HUDEP-2 (cell line): ENCODE data around the gene GLIS1.

Experiments
- DNase-seq, 76 experiments: peaks; one replicate each; lab custom pipeline; 2025; ENCODE audit not compliant: unreplicated experiment in 76 of 76; lab: John Stamatoyannopoulos, UW

Gene GLIS1

GRCh38 chr1:53477651-53478501 lies 261.1 kb downstream of the GLIS1 start:
- no peak for DNase-seq

- no peak for DNase-seq
Observed at GRCh38 chr1:53476579-53476978, 262.4 kb downstream of the GLIS1 start.

GRCh38 chr1:53475664-53476063 lies 263.3 kb downstream of the GLIS1 start:
- no peak for DNase-seq

- DNase-seq: no peak
Observed at GRCh38 chr1:53473463-53473862, 265.5 kb downstream of the GLIS1 start.

GRCh38 chr1:53471000-53471399 lies 268.0 kb downstream of the GLIS1 start:
- DNase-seq: no peak

- no peak for DNase-seq
Observed at GRCh38 chr1:53470584-53470983, 268.4 kb downstream of the GLIS1 start.

- DNase-seq: no peak
Observed at GRCh38 chr1:53470155-53470554, 268.8 kb downstream of the GLIS1 start.

- no peak for DNase-seq
Observed at GRCh38 chr1:53469373-53469772, 269.6 kb downstream of the GLIS1 start.

- no peak for DNase-seq
Observed at GRCh38 chr1:53468374-53468773, 270.6 kb downstream of the GLIS1 start.

GRCh38 chr1:53467391-53467790 lies 271.6 kb downstream of the GLIS1 start:
- DNase-seq: no peak

GRCh38 chr1:53465023-53465957 lies 273.7 kb downstream of the GLIS1 start:
- DNase-seq: no peak

GRCh38 chr1:53463961-53464899 lies 274.7 kb downstream of the GLIS1 start:
- DNase-seq: no peak

- DNase-seq: no peak
Observed at GRCh38 chr1:53462769-53463501, 276.0 kb downstream of the GLIS1 start.

GRCh38 chr1:53462193-53462592 lies 276.8 kb downstream of the GLIS1 start:
- no peak for DNase-seq

- no peak for DNase-seq
Observed at GRCh38 chr1:53461323-53462044, 277.5 kb downstream of the GLIS1 start.

GRCh38 chr1:53460666-53461322 lies 278.2 kb downstream of the GLIS1 start:
- no peak for DNase-seq

GRCh38 chr1:53460211-53460634 lies 278.7 kb downstream of the GLIS1 start:
- DNase-seq: no peak

- no peak for DNase-seq
Observed at GRCh38 chr1:53459321-53460175, 279.4 kb downstream of the GLIS1 start, which contains the start of gene DMRTB1. TSS of gene DMRTB1 (plus strand) at chr1:53459399. CDS start at chr1:53459454, 55 bp downstream.
